ENCODE data around the gene ULK4. TPM values are rescaled to one million over a fixed set of nuclear protein-coding genes. Genes with fewer than 3 reads are reported as not detected.

The ULK4 gene
- total and polyA plus RNA-seq, 9 of the 15 experiments (the other 6 are each of a cell fraction or from before 2014, with no cell fraction given), result 3.0 to 5.9 (median 3.5) TPM

DNA sequence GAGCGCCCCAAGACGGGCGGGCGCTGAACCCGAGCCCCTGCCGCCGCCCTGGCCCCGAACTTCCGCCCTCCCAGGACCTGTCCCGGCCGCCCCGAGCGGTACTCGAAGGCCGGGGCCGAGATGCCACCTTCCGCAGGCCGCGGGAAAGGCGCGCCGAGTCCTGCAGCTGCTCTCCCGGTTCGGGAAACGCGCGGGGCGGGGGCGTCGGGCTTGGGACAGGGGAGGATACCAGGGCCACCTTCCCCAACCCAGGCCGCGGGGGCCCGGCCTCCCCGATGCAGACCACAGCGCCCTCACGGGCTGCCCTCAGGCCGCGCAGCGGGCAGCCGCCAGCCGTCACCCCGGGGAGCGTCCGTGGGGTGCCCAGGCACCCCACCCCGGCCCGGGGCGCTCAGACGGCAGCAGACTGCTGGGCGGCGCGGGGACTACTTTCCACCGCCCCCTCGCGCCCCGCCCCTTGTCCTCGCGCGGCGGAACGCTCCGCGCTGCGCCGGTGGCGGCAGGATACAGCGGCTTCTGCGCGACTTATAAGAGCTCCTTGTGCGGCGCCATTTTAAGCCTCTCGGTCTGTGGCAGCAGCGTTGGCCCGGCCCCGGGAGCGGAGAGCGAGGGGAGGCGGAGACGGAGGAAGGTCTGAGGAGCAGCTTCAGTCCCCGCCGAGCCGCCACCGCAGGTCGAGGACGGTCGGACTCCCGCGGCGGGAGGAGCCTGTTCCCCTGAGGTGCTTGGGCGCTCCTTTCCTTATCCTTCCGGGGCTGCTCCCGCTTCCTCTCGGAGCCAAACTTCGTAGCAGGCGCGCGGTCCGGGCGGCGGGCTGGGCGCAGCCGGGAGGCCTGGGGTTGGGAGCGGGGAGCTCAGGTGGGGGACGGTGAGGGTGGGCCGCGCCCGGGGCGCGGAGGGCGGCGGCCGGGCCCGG lies 762.7 kb downstream of the ULK4 start, which contains the start of gene CTNNB1 (continued):
- peak in 1 of 2 experiments; percentile 94; a peak in 2 of 4 replicates for TF ChIP-seq KDM4B (IDR thresholded peaks at IDR 0.05; ENCODE audit: borderline replicate concordance in 2 of 2, low read depth in 1 of 2)
- TF ChIP-seq NONO (IDR thresholded peaks at IDR 0.05; ENCODE audit: low read depth in 2 of 2, low read length in 1 of 2), result peak; percentile 90 to 95
- TF ChIP-seq MYBL2 (IDR thresholded peaks at IDR 0.05; ENCODE audit: low read depth), result no peak
- TF ChIP-seq MYBL2 (CRISPR knock-in tag; IDR thresholded peaks at IDR 0.05; ENCODE audit: borderline replicate concordance), result no peak
- TF ChIP-seq SMAD1 (IDR thresholded peaks at IDR 0.05; ENCODE audit: low read depth, low read length, partially characterized antibody), result peak; percentile 89
- TF ChIP-seq, protein P1, sequence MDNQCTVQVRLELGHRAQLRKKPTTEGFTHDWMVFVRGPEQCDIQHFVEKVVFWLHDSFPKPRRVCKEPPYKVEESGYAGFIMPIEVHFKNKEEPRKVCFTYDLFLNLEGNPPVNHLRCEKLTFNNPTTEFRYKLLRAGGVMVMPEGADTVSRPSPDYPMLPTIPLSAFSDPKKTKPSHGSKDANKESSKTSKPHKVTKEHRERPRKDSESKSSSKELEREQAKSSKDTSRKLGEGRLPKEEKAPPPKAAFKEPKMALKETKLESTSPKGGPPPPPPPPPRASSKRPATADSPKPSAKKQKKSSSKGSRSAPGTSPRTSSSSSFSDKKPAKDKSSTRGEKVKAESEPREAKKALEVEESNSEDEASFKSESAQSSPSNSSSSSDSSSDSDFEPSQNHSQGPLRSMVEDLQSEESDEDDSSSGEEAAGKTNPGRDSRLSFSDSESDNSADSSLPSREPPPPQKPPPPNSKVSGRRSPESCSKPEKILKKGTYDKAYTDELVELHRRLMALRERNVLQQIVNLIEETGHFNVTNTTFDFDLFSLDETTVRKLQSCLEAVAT (IDR thresholded peaks at IDR 0.05), result peak in 1 of 2 experiments; percentile 89; a peak in 2 of 4 replicates
- TF ChIP-seq GTF2B (IDR thresholded peaks at IDR 0.05; ENCODE audit: extremely low read depth, insufficient read length), result peak; percentile 77
- peak; percentile 90 for TF ChIP-seq TARDBP (IDR thresholded peaks at IDR 0.05)
- TF ChIP-seq TAF1 (IDR thresholded peaks at IDR 0.05; ENCODE audit: control insufficient read depth, extremely low read depth, insufficient read depth, low read length, severe bottlenecking), result peak; percentile 100
- peak; percentile 57; the same call in 1 of the 2 replicates for TF ChIP-seq ELF4 (CRISPR knock-in tag; IDR thresholded peaks at IDR 0.05)
- TF ChIP-seq ZNF830 (CRISPR knock-in tag; IDR thresholded peaks at IDR 0.05), result peak; percentile 94; the same call in 1 of the 2 replicates
- TF ChIP-seq CHD7 (IDR thresholded peaks at IDR 0.05; ENCODE audit: low read depth, low read length), result no peak
- TF ChIP-seq NFATC3 (IDR thresholded peaks at IDR 0.05), result no peak

Data from K562 (cell line).